Trophoblast cell (in vitro differentiated cells and primary cell): ENCODE measurements around the gene KIR3DL1.

Experiments
- DNase-seq, 2 donors: peaks; one replicate each; pipeline ENCODE4 v3.0.0-alpha.2; 2016
- H2AFZ ChIP-seq: 2 replicates; pipeline ENCODE4 v1.6.1; 2013; ENCODE audit warnings: low read length, moderate library complexity, mild to moderate bottlenecking; ENCODE audit not compliant: insufficient read depth, poor library complexity
- H2AK5ac ChIP-seq: 2 replicates; pipeline ENCODE4 v1.6.1; 2013; ENCODE audit warnings: mild to moderate bottlenecking, low read length
- H2BK120ac ChIP-seq: 2 replicates; pipeline ENCODE4 v1.6.1; 2013; ENCODE audit warnings: low read length, mild to moderate bottlenecking, moderate library complexity; ENCODE audit not compliant: insufficient read depth, poor library complexity
- H2BK12ac ChIP-seq: 2 replicates; pipeline ENCODE4 v1.6.1; 2013; ENCODE audit warnings: mild to moderate bottlenecking, low read length, moderate library complexity
- H2BK5ac ChIP-seq: 2 replicates; pipeline ENCODE4 v1.6.1; 2013; ENCODE audit warnings: low read length, low read depth, moderate library complexity, mild to moderate bottlenecking; ENCODE audit not compliant: poor library complexity
- H3K14ac ChIP-seq: 2 replicates; pipeline ENCODE4 v1.6.1; 2013; ENCODE audit warnings: mild to moderate bottlenecking, low read length
- H3K18ac ChIP-seq: 2 replicates; pipeline ENCODE4 v1.6.1; 2013; ENCODE audit warnings: mild to moderate bottlenecking, low read length
- H3K23ac ChIP-seq: 2 replicates; pipeline ENCODE4 v1.6.1; 2013; ENCODE audit warnings: low read length
- H3K27ac ChIP-seq: 2 replicates; pipeline ENCODE4 v1.5.1; 2013; ENCODE audit warnings: low read depth, mild to moderate bottlenecking, inconsistent platforms, low read length, moderate library complexity
- H3K27me3 ChIP-seq: 2 replicates; pipeline ENCODE4 v1.6.1; 2013; ENCODE audit warnings: inconsistent platforms, mild to moderate bottlenecking, low read length, moderate library complexity; ENCODE audit not compliant: insufficient read depth
- H3K36me3 ChIP-seq, 2 experiments: 1 replicate in 1 of 2; 2 replicates in 1 of 2; pipeline ENCODE4 v1.6.1; 2013; ENCODE audit warnings: low read length in 2 of 2, mild to moderate bottlenecking in 2 of 2, moderate library complexity in 1 of 2; ENCODE audit not compliant: insufficient read depth in 2 of 2, control insufficient read depth in 1 of 2
- H3K4ac ChIP-seq: 2 replicates; pipeline ENCODE4 v1.6.1; 2013; ENCODE audit warnings: low read depth, mild to moderate bottlenecking, low read length, moderate library complexity
- H3K4me1 ChIP-seq, 2 experiments: 1 replicate in 1 of 2; 2 replicates in 1 of 2; pipeline ENCODE4 v1.6.1; 2013; ENCODE audit warnings: low read length in 2 of 2, mild to moderate bottlenecking in 2 of 2, moderate library complexity in 1 of 2; ENCODE audit not compliant: insufficient read depth in 2 of 2, control insufficient read depth in 1 of 2
- H3K4me2 ChIP-seq: 2 replicates; pipeline ENCODE4 v1.6.1; 2013; ENCODE audit warnings: inconsistent platforms, mild to moderate bottlenecking, low read length, moderate library complexity
- H3K4me3 ChIP-seq: 2 replicates; pipeline ENCODE4 v1.5.1; 2013; ENCODE audit warnings: mild to moderate bottlenecking, low read depth, low read length, inconsistent platforms
- H3K79me1 ChIP-seq: one replicate; pipeline ENCODE4 v1.6.1; 2013; ENCODE audit warnings: low read length
- H3K79me2 ChIP-seq: 2 replicates; pipeline ENCODE4 v1.6.1; 2013; ENCODE audit warnings: low read length, mild to moderate bottlenecking; ENCODE audit not compliant: control insufficient read depth, insufficient read depth, poor library complexity
- H3K9ac ChIP-seq: 2 replicates; pipeline ENCODE4 v1.6.1; 2013; ENCODE audit warnings: mild to moderate bottlenecking, low read length
- H3K9me3 ChIP-seq: 2 replicates; pipeline ENCODE4 v1.6.1; 2013; ENCODE audit warnings: low read depth, mild to moderate bottlenecking, control low read depth, inconsistent platforms, low read length; ENCODE audit not compliant: insufficient read depth
- H4K12ac ChIP-seq: 2 replicates; pipeline ENCODE4 v1.6.1; 2013; ENCODE audit warnings: low read depth, mild to moderate bottlenecking, low read length, moderate library complexity
- H4K8ac ChIP-seq: 2 replicates; pipeline ENCODE4 v1.6.1; 2013; ENCODE audit warnings: low read depth, mild to moderate bottlenecking, low read length, moderate library complexity
- H4K91ac ChIP-seq: one replicate; pipeline ENCODE4 v1.6.1; 2013; ENCODE audit warnings: low read depth, mild to moderate bottlenecking, low read length, moderate library complexity
- WGBS: extraction: QIAGEN DNeasy Blood & Tissue Kit; methylation state at CpG from one replicate; pipeline ENCODE4 v1.1.7; 2013; ENCODE audit warnings: missing lambda C conversion rate; ENCODE audit not compliant: insufficient read length, insufficient coverage; ENCODE audit errors: extremely low coverage; 5-methylcytosine and 5-hydroxymethylcytosine counted together

Gene KIR3DL1

GRCh38 chr19:54790711-54791110 lies 25.6 kb upstream of the KIR3DL1 start:
- H3K27me3 ChIP-seq = no peaks in the 10 kb centered on the region
- H4K8ac ChIP-seq = no peak overlapping the region
- H3K14ac ChIP-seq = no peak overlapping the region
- no peaks in the 10 kb centered on the region for H3K79me2 ChIP-seq
- no peak overlapping the region for H3K4me3 ChIP-seq
- H3K9me3 ChIP-seq = peaks cover 36% of the 10 kb centered on the region
- no peak overlapping the region for H4K91ac ChIP-seq
- no peak overlapping the region for H3K18ac ChIP-seq
- H2AK5ac ChIP-seq = no peak overlapping the region
- H3K27ac ChIP-seq = no peak overlapping the region
- H2BK5ac ChIP-seq = no peak overlapping the region
- H3K4ac ChIP-seq = no peak overlapping the region
- no peaks in the 10 kb centered on the region for H3K79me1 ChIP-seq
- no peaks in the 10 kb centered on the region for H3K4me1 ChIP-seq
- H3K4me2 ChIP-seq = no peak overlapping the region
- H4K12ac ChIP-seq = no peak overlapping the region
- no peak for DNase-seq
- no peak overlapping the region for H3K23ac ChIP-seq
- no peak overlapping the region for H3K9ac ChIP-seq
- H3K36me3 ChIP-seq = no peaks in the 10 kb centered on the region
- no CpG with 5 or more reads among the region's 5 CpGs for WGBS
- H2BK12ac ChIP-seq = no peak overlapping the region
- no peak overlapping the region for H2AFZ ChIP-seq
- H2BK120ac ChIP-seq = no peak overlapping the region

- H4K91ac ChIP-seq = no peak overlapping the region
- H2BK5ac ChIP-seq = no peak overlapping the region
- H3K4me1 ChIP-seq = no peaks in the 10 kb centered on the region
- no peak overlapping the region for H3K18ac ChIP-seq
- H3K4me3 ChIP-seq = no peak overlapping the region
- no peak overlapping the region for H3K4ac ChIP-seq
- no peaks in the 10 kb centered on the region for H3K36me3 ChIP-seq
- H2AFZ ChIP-seq = no peak overlapping the region
- H2BK120ac ChIP-seq = no peak overlapping the region
- no peak overlapping the region for H4K8ac ChIP-seq
- H3K14ac ChIP-seq = no peak overlapping the region
- H3K23ac ChIP-seq = no peak overlapping the region
- peaks cover 31% of the 10 kb centered on the region for H3K9me3 ChIP-seq
- WGBS = no CpG with 5 or more reads among the region's 6 CpGs
- H3K9ac ChIP-seq = no peak overlapping the region
- no peak overlapping the region for H2AK5ac ChIP-seq
- DNase-seq = no peak
- H2BK12ac ChIP-seq = no peak overlapping the region
- no peak overlapping the region for H3K4me2 ChIP-seq
- H4K12ac ChIP-seq = no peak overlapping the region
- H3K27me3 ChIP-seq = no peaks in the 10 kb centered on the region
- H3K27ac ChIP-seq = no peak overlapping the region
- no peaks in the 10 kb centered on the region for H3K79me2 ChIP-seq
- H3K79me1 ChIP-seq = no peaks in the 10 kb centered on the region
These were observed 24.8 kb upstream of the KIR3DL1 start for GRCh38 chr19:54791476-54791875.

- Histone ChIP-seq H4K8ac (no peak overlapping the region), H3K14ac (no peak overlapping the region), H3K79me2 (no peaks in the 10 kb centered on the region), H3K18ac (no peak overlapping the region), H2BK12ac (no peak overlapping the region), H4K91ac (no peak overlapping the region), H4K12ac (no peak overlapping the region), H3K23ac (no peak overlapping the region), H3K4me2 (no peak overlapping the region), H2AK5ac (no peak overlapping the region), H2BK120ac (no peak overlapping the region), H3K4me3 (no peak overlapping the region), H3K36me3 (no peaks in the 10 kb centered on the region), H3K9me3 (peaks cover 28% of the 10 kb centered on the region), H3K9ac (no peak overlapping the region), H3K4me1 (no peaks in the 10 kb centered on the region), H3K79me1 (no peaks in the 10 kb centered on the region), H3K27ac (no peak overlapping the region), H3K4ac (no peak overlapping the region), H3K27me3 (no peaks in the 10 kb centered on the region), H2AFZ (no peak overlapping the region), H2BK5ac (no peak overlapping the region)
- DNase-seq = no peak
- WGBS = no CpG with 5 or more reads among the region's 8 CpGs
These were observed 23.5 kb upstream of the KIR3DL1 start for GRCh38 chr19:54792814-54793213.

- Histone ChIP-seq H2AFZ (no peak overlapping the region), H3K79me2 (no peaks in the 10 kb centered on the region), H3K27ac (no peak overlapping the region), H4K12ac (no peak overlapping the region), H4K91ac (no peak overlapping the region), H3K9ac (no peak overlapping the region), H3K4me2 (no peak overlapping the region), H3K79me1 (no peaks in the 10 kb centered on the region), H3K4me3 (no peak overlapping the region), H3K14ac (no peak overlapping the region), H3K4ac (no peak overlapping the region), H3K4me1 (no peaks in the 10 kb centered on the region), H3K9me3 (peaks cover 15% of the 10 kb centered on the region), H2BK5ac (no peak overlapping the region), H2BK120ac (no peak overlapping the region), H3K23ac (no peak overlapping the region), H2BK12ac (no peak overlapping the region), H2AK5ac (no peak overlapping the region), H3K27me3 (no peaks in the 10 kb centered on the region), H4K8ac (no peak overlapping the region), H3K36me3 (no peaks in the 10 kb centered on the region), H3K18ac (no peak overlapping the region)
- DNase-seq = no peak
- no CpG with 5 or more reads among the region's 1 CpG for WGBS
These were observed 20.5 kb upstream of the KIR3DL1 start for GRCh38 chr19:54795758-54796157.
